DND-41 (cell line): ENCODE data around the gene RORB.

Experiments
- CTCF ChIP-seq: IDR thresholded peaks from 2 replicates; pipeline ENCODE4 v1.5.1; 2012; ENCODE audit warnings: borderline replicate concordance, low read length, moderate library complexity, mild to moderate bottlenecking; ENCODE audit not compliant: poor library complexity, severe bottlenecking; ENCODE audit errors: extremely low read depth
- EZH2 ChIP-seq: IDR thresholded peaks from 3 replicates; pipeline ENCODE4 v1.6.1; 2012; ENCODE audit warnings: borderline replicate concordance, low read depth, mild to moderate bottlenecking, moderate library complexity, low read length, inconsistent platforms; ENCODE audit not compliant: severe bottlenecking

- TF ChIP-seq CTCF, result no peak
- TF ChIP-seq EZH2, result no peak
Measured at GRCh38 chr9:74662674-74663073, 165.5 kb downstream of the RORB start.
